Fibroblast of peridontal ligament (primary cell): Measurements from ENCODE around the gene TRIM66.
A peak's percentile ranks its signal among the peaks of the same experiment; 100 is the strongest.

Experiments used
- DNase-seq: peaks from one replicate; pipeline ENCODE4 v3.0.0-alpha.2; 2010; ENCODE audit errors: extremely low read depth

Gene TRIM66

GRCh38 chr11:8658321-8659057 lies 24.0 kb downstream of the TRIM66 start:
- peak; percentile 70 for DNase-seq

GRCh38 chr11:8656291-8656690 lies 26.2 kb downstream of the TRIM66 start:
- no peak for DNase-seq

- DNase-seq: peak; percentile 58
Observed at GRCh38 chr11:8654503-8654902, 28.0 kb downstream of the TRIM66 start.

DNA sequence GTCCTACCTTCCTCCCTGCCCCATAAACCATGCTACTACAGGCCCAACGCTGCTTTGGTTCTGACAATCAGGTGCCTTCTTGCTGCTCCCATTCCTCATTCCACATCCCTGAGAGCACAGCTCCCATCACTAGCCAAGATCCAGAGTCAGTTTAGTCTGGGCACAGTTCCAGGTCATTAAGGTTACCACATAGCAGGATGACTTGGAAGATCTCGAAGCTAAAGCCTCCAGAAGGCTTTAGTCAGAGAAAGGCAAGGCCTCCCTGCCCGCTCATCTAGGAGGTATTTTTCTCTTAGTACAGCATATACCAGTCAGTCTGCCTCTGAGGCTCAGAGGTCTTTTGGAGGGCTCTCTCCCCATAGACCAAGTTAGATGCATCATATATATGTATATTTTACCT lies 30.3 kb downstream of the TRIM66 start:
- peak; percentile 99 for DNase-seq

GRCh38 chr11:8650401-8650990 lies 32.0 kb downstream of the TRIM66 start:
- peak; percentile 62 for DNase-seq

- DNase-seq: peak; percentile 41
Observed at GRCh38 chr11:8649361-8649760, 33.1 kb downstream of the TRIM66 start.

DNA sequence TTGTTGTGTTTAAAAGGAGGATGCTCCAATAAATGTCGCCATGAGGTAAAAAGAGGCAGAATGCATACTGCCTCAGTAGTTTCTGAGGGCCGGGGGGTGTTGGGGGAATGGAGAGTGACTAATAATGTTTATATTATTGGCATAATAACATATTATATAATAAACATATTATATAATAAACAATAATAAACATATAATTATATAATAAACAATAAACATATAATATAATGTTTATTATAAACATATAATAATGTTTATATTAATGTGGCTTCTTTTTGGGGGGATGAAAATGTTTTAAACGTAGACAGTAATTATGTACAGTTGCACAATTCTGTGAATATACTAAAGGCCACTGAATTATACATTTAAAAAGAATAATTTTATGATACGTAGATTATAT lies 35.6 kb downstream of the TRIM66 start:
- DNase-seq: no peak

GRCh38 chr11:8642196-8642841 lies 40.1 kb downstream of the TRIM66 start:
- no peak for DNase-seq

- DNase-seq: no peak
Observed at GRCh38 chr11:8641332-8641731, 41.1 kb downstream of the TRIM66 start.

GRCh38 chr11:8640267-8640906 lies 42.1 kb downstream of the TRIM66 start:
- no peak for DNase-seq

DNA sequence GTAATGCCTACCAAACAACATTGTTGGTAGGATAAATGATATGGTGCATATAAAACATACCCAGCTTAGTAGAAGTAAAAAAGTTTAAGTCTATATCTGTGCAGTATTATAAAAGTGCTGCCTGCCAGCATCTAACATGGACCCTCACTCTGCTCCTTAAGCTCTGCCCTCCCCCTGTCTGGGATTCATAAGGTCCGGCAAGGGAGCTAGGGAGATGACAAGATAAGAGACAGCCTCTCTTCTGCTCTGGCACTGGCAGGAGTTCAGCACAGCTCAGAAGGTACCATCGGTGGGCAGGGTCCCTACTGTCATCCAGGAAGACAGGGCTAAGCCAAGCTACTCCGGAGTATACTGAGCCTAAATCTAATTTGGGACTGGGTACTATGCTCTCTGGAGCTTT lies 42.8 kb downstream of the TRIM66 start:
- DNase-seq: no peak

DNA sequence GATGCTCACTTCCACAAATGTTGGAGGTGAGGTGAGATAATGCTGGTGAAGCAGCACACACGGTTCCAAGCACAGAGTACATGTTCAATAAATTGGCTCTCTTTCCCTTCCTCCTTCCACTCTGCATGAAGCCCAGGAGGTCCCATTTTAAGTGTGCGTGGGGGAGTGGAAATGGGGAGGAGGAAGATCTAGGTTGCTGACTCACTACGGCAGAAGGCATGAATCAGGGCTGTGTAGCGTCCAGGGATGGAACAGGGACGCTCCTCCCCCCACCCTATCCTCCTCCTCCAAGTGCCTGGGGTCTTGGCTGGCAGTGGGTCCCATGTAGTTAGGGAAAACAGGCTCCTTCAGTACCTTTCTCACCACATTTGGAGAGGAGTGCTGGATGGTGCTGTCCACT lies 44.2 kb downstream of the TRIM66 start:
- DNase-seq: no peak

GRCh38 chr11:8636127-8636526 lies 46.3 kb downstream of the TRIM66 start:
- DNase-seq: no peak

- no peak for DNase-seq
Observed at GRCh38 chr11:8634498-8634897, 48.0 kb downstream of the TRIM66 start.

DNA sequence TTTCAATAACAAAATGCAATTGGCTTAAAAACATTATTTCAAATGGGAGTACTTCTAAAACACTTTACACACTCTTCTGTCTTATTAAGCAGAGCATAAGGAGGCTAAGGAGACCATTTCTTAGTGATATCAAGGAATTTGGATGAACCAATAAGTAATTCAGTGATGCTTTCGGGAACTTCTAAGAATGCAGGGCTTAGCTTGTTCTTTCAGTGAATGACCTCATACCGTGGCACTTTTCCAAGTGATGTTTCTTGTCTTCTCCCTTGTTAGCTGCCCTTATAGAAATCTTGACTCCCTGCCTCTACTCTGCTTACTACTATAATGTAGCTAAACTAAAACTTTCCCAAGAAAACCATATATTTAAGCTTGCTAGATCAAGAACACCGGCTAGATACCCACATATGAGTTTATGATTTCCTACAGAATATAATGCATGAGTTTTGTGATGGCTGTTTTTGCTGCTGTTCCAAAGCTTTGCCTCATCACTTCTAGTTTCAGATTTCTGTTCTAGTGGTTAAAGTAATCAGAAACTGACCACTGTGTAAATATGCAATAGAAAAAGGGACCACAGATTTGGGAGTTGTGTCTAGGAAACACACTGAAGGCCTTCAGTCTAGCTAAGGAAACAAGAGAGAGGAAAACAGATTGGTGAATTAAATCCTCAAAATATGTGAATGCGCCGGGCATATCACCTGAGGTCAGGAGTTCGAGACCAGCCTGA lies 50.9 kb downstream of the TRIM66 start:
- DNase-seq: peak; percentile 93

DNA sequence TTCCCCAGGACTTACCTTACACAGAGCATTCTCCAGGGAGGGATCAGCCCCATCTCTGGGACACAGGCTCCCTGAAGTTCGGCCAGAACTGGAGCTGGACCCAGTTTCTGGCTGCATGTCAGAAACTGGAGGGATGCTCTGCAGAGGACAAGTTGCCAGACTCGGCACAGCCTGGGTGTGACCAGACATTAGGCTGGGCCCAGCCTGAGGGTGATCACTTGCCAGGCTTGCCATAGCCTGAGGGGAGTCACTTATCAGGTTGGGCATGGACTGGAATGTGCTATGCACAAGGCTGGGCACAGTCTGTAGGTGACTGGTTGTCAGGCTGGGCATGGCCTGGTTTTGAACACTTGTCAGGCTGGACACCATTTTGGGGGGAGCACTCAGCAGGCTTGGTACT lies 57.8 kb downstream of the TRIM66 start:
- no peak for DNase-seq

GRCh38 chr11:8621147-8621546 lies 61.3 kb downstream of the TRIM66 start:
- no peak for DNase-seq

GRCh38 chr11:8617063-8617462 lies 65.4 kb downstream of the TRIM66 start:
- DNase-seq: no peak

GRCh38 chr11:8615291-8616032 lies 67.0 kb downstream of the TRIM66 start:
- no peak for DNase-seq

DNA sequence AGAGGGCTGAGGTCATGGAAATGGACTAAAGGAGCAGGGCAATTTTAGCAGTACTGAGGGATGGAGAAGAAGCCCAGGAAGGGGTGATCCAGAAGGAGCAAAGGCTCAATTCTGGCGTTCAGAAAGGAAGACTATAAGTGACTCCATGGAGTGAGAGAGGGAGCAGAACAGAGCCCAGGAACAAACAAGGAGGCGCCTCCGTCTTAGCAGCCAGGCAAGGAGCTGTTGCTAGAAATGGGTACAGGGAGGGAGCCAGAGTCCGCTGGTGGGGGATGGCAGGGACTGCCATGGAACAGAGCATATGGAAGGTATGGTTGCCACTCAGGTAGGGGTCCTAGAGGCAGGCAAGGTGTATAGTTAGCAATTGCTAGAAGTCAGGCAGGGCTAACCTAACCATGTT lies 68.0 kb downstream of the TRIM66 start:
- no peak for DNase-seq

- no peak for DNase-seq
Observed at GRCh38 chr11:8613036-8613435, 69.4 kb downstream of the TRIM66 start.
